ENCODE data around the gene RPL41. TPM values are rescaled to one million over a fixed set of nuclear protein-coding genes. Genes with fewer than 3 reads are reported as not detected.

The RPL41 gene
- total RNA-seq, 4 donors from 2014 or later: 1,323 to 2,217 (median 1,977) TPM

- H3K4me1 ChIP-seq: peaks cover 20 to 26% of the 10 kb centered on the region in 2 donors
- no peak for DNase-seq
- in situ Hi-C loops (cut with MboI; ENCODE audit: low sequenced_read_pairs in 4 of 4) (loop anchor here in 2 of 4 donors (10.0 kb wide), 1 partner anchor 59 kb away; the partner anchor contains the start of gene RPS26 (in 2 of the 2)), intact Hi-C loops (cut with DNase I; ENCODE audit: low total_unique reads) (loop anchor here (1.0 to 10.0 kb wide), 5 partner anchors 13 to 289 kb away; partner anchors contain the start of genes ORMDL2, RPL41, SARNP and SUOX)
- no peak for TF ChIP-seq POLR2A (IDR thresholded peaks at IDR 0.05)
- TF ChIP-seq, protein P1, sequence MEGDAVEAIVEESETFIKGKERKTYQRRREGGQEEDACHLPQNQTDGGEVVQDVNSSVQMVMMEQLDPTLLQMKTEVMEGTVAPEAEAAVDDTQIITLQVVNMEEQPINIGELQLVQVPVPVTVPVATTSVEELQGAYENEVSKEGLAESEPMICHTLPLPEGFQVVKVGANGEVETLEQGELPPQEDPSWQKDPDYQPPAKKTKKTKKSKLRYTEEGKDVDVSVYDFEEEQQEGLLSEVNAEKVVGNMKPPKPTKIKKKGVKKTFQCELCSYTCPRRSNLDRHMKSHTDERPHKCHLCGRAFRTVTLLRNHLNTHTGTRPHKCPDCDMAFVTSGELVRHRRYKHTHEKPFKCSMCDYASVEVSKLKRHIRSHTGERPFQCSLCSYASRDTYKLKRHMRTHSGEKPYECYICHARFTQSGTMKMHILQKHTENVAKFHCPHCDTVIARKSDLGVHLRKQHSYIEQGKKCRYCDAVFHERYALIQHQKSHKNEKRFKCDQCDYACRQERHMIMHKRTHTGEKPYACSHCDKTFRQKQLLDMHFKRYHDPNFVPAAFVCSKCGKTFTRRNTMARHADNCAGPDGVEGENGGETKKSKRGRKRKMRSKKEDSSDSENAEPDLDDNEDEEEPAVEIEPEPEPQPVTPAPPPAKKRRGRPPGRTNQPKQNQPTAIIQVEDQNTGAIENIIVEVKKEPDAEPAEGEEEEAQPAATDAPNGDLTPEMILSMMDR (IDR thresholded peaks at IDR 0.05 in 4 of 5, conservative IDR thresholded peaks at IDR 0.05 in 1 of 5): no peak
- H3K36me3 ChIP-seq: peaks cover 2 to 22% of the 10 kb centered on the region in 2 donors
- H3K27ac ChIP-seq: peak overlapping the region; percentile 85 to 93 (median 92)
- H3K27me3 ChIP-seq: no peaks in the 10 kb centered on the region
- H3K9me3 ChIP-seq: no peaks in the 10 kb centered on the region
- ATAC-seq: peak; percentile 12 to 20
- H3K4me3 ChIP-seq: peak overlapping the region; percentile 77 to 98 (median 84)
Observed at GRCh38 chr12:56103823-56104108, 12.7 kb upstream of the RPL41 start.

GRCh38 chr12:56104109-56104814 lies 12.2 kb upstream of the RPL41 start, which contains the start of gene PA2G4:
Gene PA2G4 (plus strand): TSS chr12:56104559. CDS start chr12:56104738, 179 bp downstream.
- peak within 1 kb of the TSS; percentile 85 to 93 (median 92) for H3K27ac ChIP-seq
- no peaks in the 10 kb centered on the region for H3K27me3 ChIP-seq
- ATAC-seq: peak; percentile 95 to 96
- H3K4me1 ChIP-seq: peaks cover 20 to 26% of the 10 kb centered on the region in 2 donors
- no peaks in the 10 kb centered on the region for H3K9me3 ChIP-seq
- peak; percentile 98 for DNase-seq
- intact Hi-C loops (cut with DNase I; ENCODE audit: low total_unique reads): loop anchor here (1.0 to 10.0 kb wide), 5 partner anchors 12 to 289 kb away; partner anchors contain the start of genes ORMDL2, RPL41, SARNP and SUOX
- in situ Hi-C loops (cut with MboI; ENCODE audit: low sequenced_read_pairs in 4 of 4): loop anchor here in 2 of 4 donors (10.0 kb wide), 1 partner anchor 59 kb away; the partner anchor contains the start of gene RPS26 (in 2 of the 2)
- peaks cover 2 to 27% of the 10 kb centered on the region in 2 donors for H3K36me3 ChIP-seq
- peak within 1 kb of the TSS; percentile 77 to 98 (median 84) for H3K4me3 ChIP-seq
- TF ChIP-seq, protein P1 (IDR thresholded peaks at IDR 0.05 in 4 of 5, conservative IDR thresholded peaks at IDR 0.05 in 1 of 5): no peak
- peak; percentile 85 to 96 for TF ChIP-seq POLR2A (IDR thresholded peaks at IDR 0.05)

DNA sequence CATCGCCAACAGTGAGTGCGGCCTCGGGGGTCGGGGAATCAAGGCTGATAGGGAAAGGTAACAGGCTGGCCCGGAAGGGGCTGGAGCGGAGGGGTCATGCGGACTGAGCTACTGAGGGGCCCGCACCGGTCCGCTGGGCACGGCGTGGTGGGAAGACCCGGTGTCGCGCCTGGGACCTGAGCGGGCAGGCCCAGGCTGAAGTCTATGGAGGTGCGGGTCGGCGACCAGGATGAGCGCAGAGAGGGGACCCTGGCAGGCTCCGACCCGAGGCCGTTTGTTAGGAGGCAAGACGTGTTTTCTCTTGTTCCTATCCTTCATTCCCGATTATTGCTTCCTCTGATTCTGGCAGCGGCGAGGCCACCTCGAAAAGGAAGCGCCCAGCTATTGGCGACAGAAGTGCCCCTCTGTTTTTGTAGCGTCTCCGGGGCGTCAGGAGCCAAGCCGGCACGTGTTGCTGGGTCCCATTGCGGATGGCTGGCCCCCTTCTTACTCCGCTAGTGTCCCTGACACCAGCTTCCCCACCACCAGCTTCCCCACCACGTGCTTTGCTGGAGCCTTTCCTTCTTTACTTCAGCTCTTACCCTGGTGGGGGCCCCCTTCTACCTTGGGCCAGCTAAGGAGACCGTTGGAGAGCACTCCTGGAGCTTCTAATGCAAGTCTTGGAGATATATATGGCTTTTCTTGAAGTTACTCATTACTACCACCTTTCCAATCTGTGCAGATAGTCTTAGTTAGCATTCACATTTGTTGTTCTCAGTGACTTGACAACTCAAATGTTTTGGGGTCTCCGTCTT lies 11.4 kb upstream of the RPL41 start:
- ATAC-seq (peak; percentile 32 to 37), DNase-seq (no peak)
- H3K4me1 ChIP-seq: peaks cover 20 to 26% of the 10 kb centered on the region in 2 donors
- in situ Hi-C loops (cut with MboI; ENCODE audit: low sequenced_read_pairs in 4 of 4): loop anchor here in 2 of 4 donors (10.0 kb wide), 1 partner anchor 60 kb away; the partner anchor contains the start of gene RPS26 (in 2 of the 2)
- H3K36me3 ChIP-seq: peaks cover 2 to 35% of the 10 kb centered on the region in 2 donors
- H3K27me3 ChIP-seq: no peaks in the 10 kb centered on the region
- peak overlapping the region; percentile 85 to 93 (median 92) for H3K27ac ChIP-seq
- H3K9me3 ChIP-seq: no peaks in the 10 kb centered on the region
- TF ChIP-seq POLR2A (IDR thresholded peaks at IDR 0.05): no peak
- TF ChIP-seq, protein P1 (IDR thresholded peaks at IDR 0.05 in 4 of 5, conservative IDR thresholded peaks at IDR 0.05 in 1 of 5): no peak
- intact Hi-C loops (cut with DNase I; ENCODE audit: low total_unique reads): loop anchor here (1.0 to 10.0 kb wide), 5 partner anchors 11 to 290 kb away; partner anchors contain the start of genes ORMDL2, RPL41, SARNP and SUOX
- H3K4me3 ChIP-seq: peak overlapping the region; percentile 77 to 98 (median 84)

GRCh38 chr12:56105609-56105902 lies 10.9 kb upstream of the RPL41 start:
- peaks cover 2 to 40% of the 10 kb centered on the region in 2 donors for H3K36me3 ChIP-seq
- peaks cover 20 to 26% of the 10 kb centered on the region in 2 donors for H3K4me1 ChIP-seq
- ATAC-seq: no peak
- H3K27me3 ChIP-seq: no peaks in the 10 kb centered on the region
- DNase-seq: no peak
- H3K27ac ChIP-seq: peak overlapping the region; percentile 85 to 93 (median 92)
- in situ Hi-C loops (cut with MboI; ENCODE audit: low sequenced_read_pairs in 4 of 4): loop anchor here in 2 of 4 donors (10.0 kb wide), 1 partner anchor 61 kb away; the partner anchor contains the start of gene RPS26 (in 2 of the 2)
- intact Hi-C loops (cut with DNase I; ENCODE audit: low total_unique reads): loop anchor here (2.0 to 10.0 kb wide), 3 partner anchors 27 to 291 kb away; partner anchors contain the start of genes ORMDL2 and SARNP
- peak overlapping the region; percentile 77 to 98 (median 84) for H3K4me3 ChIP-seq
- H3K9me3 ChIP-seq: no peaks in the 10 kb centered on the region
- TF ChIP-seq, protein P1 (IDR thresholded peaks at IDR 0.05 in 4 of 5, conservative IDR thresholded peaks at IDR 0.05 in 1 of 5): no peak
- no peak for TF ChIP-seq POLR2A (IDR thresholded peaks at IDR 0.05)

All from gastrocnemius medialis (tissue), 4 donors.